Measurements from ENCODE around the gene TBC1D1.

Gene TBC1D1

GRCh38 chr4:38173935-38174518 is 283.1 kb downstream of the TBC1D1 start:
- H3K4me3 ChIP-seq (ENCODE audit: insufficient read depth in 1 of 2, low read depth in 1 of 2, low read length in 2 of 2), result no peak overlapping the region
- WGBS, result 93% methylated on average over 4 of the region's 4 CpGs
- no peak overlapping the region for H3K14ac ChIP-seq (ENCODE audit: low read length in 2 of 2)
- no peak overlapping the region for H4K8ac ChIP-seq (ENCODE audit: low read length)
- DNase-seq, result no peak
- H3K4ac ChIP-seq (ENCODE audit: low read depth in 1 of 2, low read length in 2 of 2), result no peak overlapping the region
- no peak overlapping the region for H3K27ac ChIP-seq (ENCODE audit: low read length, poor library complexity, severe bottlenecking)
- no peaks in the 10 kb centered on the region for H3K9me3 ChIP-seq (ENCODE audit: control insufficient read depth, low read length)
- H3K18ac ChIP-seq (ENCODE audit: low read depth in 1 of 2, low read length in 2 of 2), result no peak overlapping the region
- H2BK120ac ChIP-seq (ENCODE audit: low read depth, low read length), result no peak overlapping the region
- H3K9ac ChIP-seq (ENCODE audit: low read length), result no peak overlapping the region
- no peaks in the 10 kb centered on the region for H3K27me3 ChIP-seq (ENCODE audit: control insufficient read depth in 1 of 2, insufficient read depth in 1 of 2, low read length in 2 of 2)
- H3K4me2 ChIP-seq (ENCODE audit: low read length, poor library complexity, severe bottlenecking), result no peak overlapping the region
- H2AFZ ChIP-seq (ENCODE audit: low read depth, low read length), result no peak overlapping the region
- H3K79me1 ChIP-seq (replicated peaks; ENCODE audit: low read length, poor library complexity, severe bottlenecking), result no peaks in the 10 kb centered on the region
- H3K23ac ChIP-seq (ENCODE audit: low read length in 2 of 2), result no peak overlapping the region
- H3K4me1 ChIP-seq (ENCODE audit: control insufficient read depth, insufficient read depth, low read depth, low read length), result peaks cover 2% of the 10 kb centered on the region
- H2BK5ac ChIP-seq (ENCODE audit: low read depth, low read length, poor library complexity, severe bottlenecking), result no peak overlapping the region
- no peak overlapping the region for H2BK15ac ChIP-seq (ENCODE audit: low read depth, poor library complexity, severe bottlenecking)
- H3K36me3 ChIP-seq (ENCODE audit: control insufficient read depth in 1 of 2, insufficient read depth in 2 of 2, low read depth in 1 of 2, low read length in 2 of 2), result no peaks in the 10 kb centered on the region
- H2AK5ac ChIP-seq (ENCODE audit: low read length, severe bottlenecking), result no peak overlapping the region
- no peak overlapping the region for H2BK12ac ChIP-seq (ENCODE audit: low read length in 2 of 2)
- no peak overlapping the region for H4K91ac ChIP-seq (ENCODE audit: low read length)

DNA sequence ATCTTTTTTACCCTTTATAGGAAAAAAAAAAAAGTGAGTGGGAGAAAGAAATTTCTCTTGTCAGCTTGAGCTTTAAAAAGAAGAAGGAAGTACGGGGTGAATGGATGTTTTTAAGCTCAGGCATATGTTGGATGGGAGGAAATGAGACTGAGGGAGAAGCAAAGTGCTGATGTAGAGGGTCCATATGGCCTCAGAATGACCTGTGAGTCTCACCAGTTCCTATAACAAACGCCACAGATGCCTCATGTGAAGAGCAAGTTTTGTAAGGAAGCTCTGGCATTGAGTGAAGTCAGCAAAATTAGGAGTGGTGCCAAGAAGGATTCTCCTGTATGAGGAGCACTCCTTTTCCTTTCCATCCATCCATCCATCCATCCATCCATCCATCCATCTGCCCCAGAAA is 283.9 kb downstream of the TBC1D1 start:
- peaks cover 2% of the 10 kb centered on the region for H3K4me1 ChIP-seq (ENCODE audit: control insufficient read depth, insufficient read depth, low read depth, low read length)
- no peak overlapping the region for H3K18ac ChIP-seq (ENCODE audit: low read depth in 1 of 2, low read length in 2 of 2)
- H3K9me3 ChIP-seq (ENCODE audit: control insufficient read depth, low read length), result no peaks in the 10 kb centered on the region
- peak overlapping the region; percentile 12 for H4K8ac ChIP-seq (ENCODE audit: low read length)
- H3K36me3 ChIP-seq (ENCODE audit: control insufficient read depth in 1 of 2, insufficient read depth in 2 of 2, low read depth in 1 of 2, low read length in 2 of 2), result no peaks in the 10 kb centered on the region
- H3K4ac ChIP-seq (ENCODE audit: low read depth in 1 of 2, low read length in 2 of 2), result no peak overlapping the region
- no peak overlapping the region for H4K91ac ChIP-seq (ENCODE audit: low read length)
- H3K4me2 ChIP-seq (ENCODE audit: low read length, poor library complexity, severe bottlenecking), result no peak overlapping the region
- no peak overlapping the region for H2BK120ac ChIP-seq (ENCODE audit: low read depth, low read length)
- WGBS, result 33% methylated on average over 2 of the region's 2 CpGs
- H3K27ac ChIP-seq (ENCODE audit: low read length, poor library complexity, severe bottlenecking), result no peak overlapping the region
- no peak for DNase-seq
- H3K27me3 ChIP-seq (ENCODE audit: control insufficient read depth in 1 of 2, insufficient read depth in 1 of 2, low read length in 2 of 2), result no peaks in the 10 kb centered on the region
- no peak overlapping the region for H3K23ac ChIP-seq (ENCODE audit: low read length in 2 of 2)
- H2BK15ac ChIP-seq (ENCODE audit: low read depth, poor library complexity, severe bottlenecking), result no peak overlapping the region
- H2BK12ac ChIP-seq (ENCODE audit: low read length in 2 of 2), result peak overlapping the region; percentile 49 to 69
- H2BK5ac ChIP-seq (ENCODE audit: low read depth, low read length, poor library complexity, severe bottlenecking), result no peak overlapping the region
- peak overlapping the region; percentile 46 for H2AK5ac ChIP-seq (ENCODE audit: low read length, severe bottlenecking)
- H2AFZ ChIP-seq (ENCODE audit: low read depth, low read length), result no peak overlapping the region
- H3K79me1 ChIP-seq (replicated peaks; ENCODE audit: low read length, poor library complexity, severe bottlenecking), result no peaks in the 10 kb centered on the region
- H3K9ac ChIP-seq (ENCODE audit: low read length), result no peak overlapping the region
- no peak overlapping the region for H3K4me3 ChIP-seq (ENCODE audit: insufficient read depth in 1 of 2, low read depth in 1 of 2, low read length in 2 of 2)
- no peak overlapping the region for H3K14ac ChIP-seq (ENCODE audit: low read length in 2 of 2)

DNA sequence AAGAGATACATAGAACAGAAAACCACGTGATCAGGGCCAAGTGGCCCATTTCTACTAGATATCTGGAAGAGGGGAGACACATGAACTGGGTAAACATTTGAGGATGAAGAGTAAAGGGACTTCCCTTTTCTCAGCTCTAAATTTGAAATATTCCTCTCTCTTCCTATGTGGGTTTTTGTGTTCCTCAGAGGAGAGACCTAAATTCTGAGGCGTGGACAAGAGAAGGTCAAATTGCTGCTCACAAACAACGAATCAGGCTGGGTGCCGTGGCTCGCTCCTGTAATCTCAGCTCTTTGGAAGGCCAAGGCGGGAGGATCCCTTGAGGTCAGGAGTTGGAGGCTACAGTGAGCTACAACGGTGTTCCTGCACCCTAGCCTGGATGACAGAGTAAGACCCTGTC is 285.3 kb downstream of the TBC1D1 start:
- no peak overlapping the region for H2BK5ac ChIP-seq (ENCODE audit: low read depth, low read length, poor library complexity, severe bottlenecking)
- H3K9ac ChIP-seq (ENCODE audit: low read length), result no peak overlapping the region
- no peak overlapping the region for H3K14ac ChIP-seq (ENCODE audit: low read length in 2 of 2)
- peak overlapping the region in 1 of 2 experiments; percentile 72 for H2BK12ac ChIP-seq (ENCODE audit: low read length in 2 of 2)
- H3K18ac ChIP-seq (ENCODE audit: low read depth in 1 of 2, low read length in 2 of 2), result no peak overlapping the region
- DNase-seq, result no peak
- H3K4me1 ChIP-seq (ENCODE audit: control insufficient read depth, insufficient read depth, low read depth, low read length), result peaks cover 2% of the 10 kb centered on the region
- no peak overlapping the region for H2AFZ ChIP-seq (ENCODE audit: low read depth, low read length)
- no peak overlapping the region for H2BK120ac ChIP-seq (ENCODE audit: low read depth, low read length)
- no peak overlapping the region for H3K27ac ChIP-seq (ENCODE audit: low read length, poor library complexity, severe bottlenecking)
- H4K8ac ChIP-seq (ENCODE audit: low read length), result no peak overlapping the region
- no peak overlapping the region for H2BK15ac ChIP-seq (ENCODE audit: low read depth, poor library complexity, severe bottlenecking)
- no peaks in the 10 kb centered on the region for H3K79me1 ChIP-seq (replicated peaks; ENCODE audit: low read length, poor library complexity, severe bottlenecking)
- 94% methylated on average over 7 of the region's 7 CpGs for WGBS
- H2AK5ac ChIP-seq (ENCODE audit: low read length, severe bottlenecking), result no peak overlapping the region
- no peak overlapping the region for H3K4me3 ChIP-seq (ENCODE audit: insufficient read depth in 1 of 2, low read depth in 1 of 2, low read length in 2 of 2)
- no peaks in the 10 kb centered on the region for H3K36me3 ChIP-seq (ENCODE audit: control insufficient read depth in 1 of 2, insufficient read depth in 2 of 2, low read depth in 1 of 2, low read length in 2 of 2)
- no peak overlapping the region for H4K91ac ChIP-seq (ENCODE audit: low read length)
- no peak overlapping the region for H3K23ac ChIP-seq (ENCODE audit: low read length in 2 of 2)
- H3K27me3 ChIP-seq (ENCODE audit: control insufficient read depth in 1 of 2, insufficient read depth in 1 of 2, low read length in 2 of 2), result no peaks in the 10 kb centered on the region
- no peak overlapping the region for H3K4ac ChIP-seq (ENCODE audit: low read depth in 1 of 2, low read length in 2 of 2)
- no peak overlapping the region for H3K4me2 ChIP-seq (ENCODE audit: low read length, poor library complexity, severe bottlenecking)
- no peaks in the 10 kb centered on the region for H3K9me3 ChIP-seq (ENCODE audit: control insufficient read depth, low read length)

GRCh38 chr4:38177035-38177546 is 286.2 kb downstream of the TBC1D1 start:
- H3K4me1 ChIP-seq (ENCODE audit: control insufficient read depth, insufficient read depth, low read depth, low read length), result peaks cover 2% of the 10 kb centered on the region
- no peak for DNase-seq
- no peak overlapping the region for H4K91ac ChIP-seq (ENCODE audit: low read length)
- H2BK5ac ChIP-seq (ENCODE audit: low read depth, low read length, poor library complexity, severe bottlenecking), result no peak overlapping the region
- no peak overlapping the region for H3K18ac ChIP-seq (ENCODE audit: low read depth in 1 of 2, low read length in 2 of 2)
- no peak overlapping the region for H4K8ac ChIP-seq (ENCODE audit: low read length)
- no peak overlapping the region for H2AK5ac ChIP-seq (ENCODE audit: low read length, severe bottlenecking)
- H3K27me3 ChIP-seq (ENCODE audit: control insufficient read depth in 1 of 2, insufficient read depth in 1 of 2, low read length in 2 of 2), result no peaks in the 10 kb centered on the region
- H2BK12ac ChIP-seq (ENCODE audit: low read length in 2 of 2), result no peak overlapping the region
- H2BK15ac ChIP-seq (ENCODE audit: low read depth, poor library complexity, severe bottlenecking), result no peak overlapping the region
- no peak overlapping the region for H3K4me3 ChIP-seq (ENCODE audit: insufficient read depth in 1 of 2, low read depth in 1 of 2, low read length in 2 of 2)
- no peak overlapping the region for H3K14ac ChIP-seq (ENCODE audit: low read length in 2 of 2)
- no peaks in the 10 kb centered on the region for H3K36me3 ChIP-seq (ENCODE audit: control insufficient read depth in 1 of 2, insufficient read depth in 2 of 2, low read depth in 1 of 2, low read length in 2 of 2)
- no peak overlapping the region for H3K23ac ChIP-seq (ENCODE audit: low read length in 2 of 2)
- H3K9ac ChIP-seq (ENCODE audit: low read length), result peak overlapping the region; percentile 2
- H2BK120ac ChIP-seq (ENCODE audit: low read depth, low read length), result no peak overlapping the region
- H3K79me1 ChIP-seq (replicated peaks; ENCODE audit: low read length, poor library complexity, severe bottlenecking), result no peaks in the 10 kb centered on the region
- H2AFZ ChIP-seq (ENCODE audit: low read depth, low read length), result no peak overlapping the region
- WGBS, result 82% methylated on average over 8 of the region's 8 CpGs
- no peak overlapping the region for H3K4me2 ChIP-seq (ENCODE audit: low read length, poor library complexity, severe bottlenecking)
- no peak overlapping the region for H3K27ac ChIP-seq (ENCODE audit: low read length, poor library complexity, severe bottlenecking)
- H3K9me3 ChIP-seq (ENCODE audit: control insufficient read depth, low read length), result no peaks in the 10 kb centered on the region
- H3K4ac ChIP-seq (ENCODE audit: low read depth in 1 of 2, low read length in 2 of 2), result no peak overlapping the region

Data from mesenchymal stem cell (in vitro differentiated cells and primary cell).